GM12878 (cell line): ENCODE measurements around the gene SYNPR. TPM values are rescaled to one million over a fixed set of nuclear protein-coding genes. Genes with fewer than 3 reads are reported as not detected.

ENCODE experiments used
- ATAC-seq: fragments of 200-7000 bp; cut with Tn5 transposase; 3 replicates; pipeline ENCODE4 v1.9.1; 2020; ENCODE audit warnings: mild to moderate bottlenecking, moderate library complexity
- BruUV-seq: library from RNA; stranded (reverse); fragments of 400-500 nt; replicated peaks from 2 replicates; lab custom pipeline; 2021; lab: Mats Ljungman, UMichigan
- CTCF ChIA-PET: fragments of 300-600 bp; sonication (Branson Sonifier 250); formaldehyde crosslinking; extraction: SDS; loops from one replicate; lab custom pipeline; 2021; ENCODE audit warnings: inconsistent platforms; lab: Yijun Ruan, JAX
- POLR2A ChIA-PET: fragments of 350-600 bp; formaldehyde crosslinking; extraction: SDS; loops from one replicate; lab custom pipeline; 2021; ENCODE audit warnings: inconsistent platforms; lab: Charles Lee
- RAD21 ChIA-PET: fragments of 300-600 bp; sonication (Branson Sonifier 250); formaldehyde crosslinking; loops from one replicate; lab custom pipeline; 2023; ENCODE audit warnings: antibody characterized with exemption; ENCODE audit not compliant: unreplicated experiment; lab: Charles Lee
- SMC1A ChIA-PET: fragments of 300-600 bp; sonication (Branson Sonifier 250); formaldehyde crosslinking; loops from one replicate; lab custom pipeline; 2023; ENCODE audit not compliant: unreplicated experiment, uncharacterized antibody; lab: Charles Lee
- DNase-seq: peaks from one replicate; pipeline ENCODE4 v3.0.0-alpha.2; 2011; ENCODE audit warnings: low read depth, low spot score
- FAIRE-seq: peaks from 3 replicates; lab custom pipeline; 2011; peaks lifted over from hg19 to GRCh38; lab: Jason Lieb, UNC
- H2AFZ ChIP-seq: 2 replicates; pipeline ENCODE4 v1.6.0; 2011; ENCODE audit warnings: low read depth, low read length, control low read depth; ENCODE audit not compliant: control insufficient read depth
- H3K27ac ChIP-seq: 2 replicates; pipeline ENCODE4 v1.5.1; 2011; ENCODE audit warnings: control low read depth; ENCODE audit not compliant: control insufficient read depth, insufficient read depth
- H3K27me3 ChIP-seq, 2 experiments: replicated peaks in 1 of 2; 2 replicates each; pipeline versions ENCODE4 v1.6.0 to v1.6.1; 2011; ENCODE audit warnings: low read length in 1 of 2; ENCODE audit not compliant: control insufficient read depth in 2 of 2, insufficient read depth in 2 of 2
- H3K36me3 ChIP-seq, 2 experiments: 2 replicates each; pipeline ENCODE4 v1.5.1; 2011; ENCODE audit warnings: low read length in 1 of 2; ENCODE audit not compliant: control insufficient read depth in 2 of 2, insufficient read depth in 2 of 2
- H3K4me1 ChIP-seq: 2 replicates; pipeline ENCODE4 v1.6.1; 2011; ENCODE audit warnings: mild to moderate bottlenecking, low read length, moderate library complexity, mixed read lengths; ENCODE audit not compliant: control insufficient read depth, insufficient read depth
- H3K4me2 ChIP-seq: 2 replicates; pipeline ENCODE4 v1.6.0; 2011; ENCODE audit warnings: control low read depth; ENCODE audit not compliant: control insufficient read depth, insufficient read depth
- H3K4me3 ChIP-seq: fragments of 200-600 bp; sonication (generic); 2 replicates; pipeline ENCODE4 v1.5.1; 2016
- H3K79me2 ChIP-seq: 2 replicates; pipeline ENCODE4 v1.6.0; 2011; ENCODE audit warnings: low read length; ENCODE audit not compliant: control insufficient read depth, insufficient read depth
- H3K9ac ChIP-seq: 2 replicates; pipeline ENCODE4 v1.8.0; 2011; ENCODE audit warnings: low read length, control low read depth, mixed read lengths; ENCODE audit not compliant: control insufficient read depth, insufficient read depth
- H3K9me3 ChIP-seq: replicated peaks from 3 replicates; pipeline ENCODE4 v1.5.1; 2011; ENCODE audit warnings: mild to moderate bottlenecking, low read length; ENCODE audit not compliant: control insufficient read depth, insufficient read depth
- H4K20me1 ChIP-seq: 2 replicates; pipeline ENCODE4 v1.6.0; 2011; ENCODE audit not compliant: control insufficient read depth, insufficient read depth
- BACH1 ChIP-seq: fragments of 450-650 bp; IDR thresholded peaks from 2 replicates; pipeline ENCODE4 v1.6.1; 2017; ENCODE audit warnings: mild to moderate bottlenecking, borderline replicate concordance
- BRCA1 ChIP-seq: IDR thresholded peaks from 2 replicates; pipeline ENCODE4 v1.6.1; 2011; ENCODE audit warnings: low read depth, low read length, improper control_type of control experiment
- DPF2 ChIP-seq: fragments of 450-650 bp; IDR thresholded peaks from 2 replicates; pipeline ENCODE4 v1.6.1; 2017; ENCODE audit warnings: mild to moderate bottlenecking
- ESRRA ChIP-seq: IDR thresholded peaks from 2 replicates; pipeline ENCODE4 v1.6.1; 2012; ENCODE audit warnings: mild to moderate bottlenecking, low read length, improper control_type of control experiment
- ETV6 ChIP-seq, 2 experiments: fragments of 450-650 bp in 1 of 2; IDR thresholded peaks in 1 of 2; conservative IDR thresholded peaks in 1 of 2; 2 replicates each; pipeline ENCODE4 v1.6.1; 2014; ENCODE audit warnings: antibody characterized with exemption in 1 of 2, borderline replicate concordance in 1 of 2, low read depth in 1 of 2, mild to moderate bottlenecking in 1 of 2, moderate library complexity in 1 of 2
- EZH2 ChIP-seq: IDR thresholded peaks from 2 replicates; pipeline ENCODE4 v1.6.1; 2012; ENCODE audit warnings: low read depth, mild to moderate bottlenecking, control low read depth, inconsistent platforms, low read length, borderline replicate concordance; ENCODE audit not compliant: control insufficient read depth
- GATAD2B ChIP-seq: fragments of 450-650 bp; conservative IDR thresholded peaks from 2 replicates; pipeline ENCODE4 v1.6.1; 2017; ENCODE audit warnings: low read depth, mild to moderate bottlenecking, moderate library complexity
- HDGF ChIP-seq: fragments of 450-650 bp; IDR thresholded peaks from 2 replicates; pipeline ENCODE4 v1.6.1; 2016; ENCODE audit warnings: antibody characterized with exemption
- IKZF2 ChIP-seq, 2 experiments: fragments of 450-650 bp; IDR thresholded peaks; 2 replicates each; pipeline ENCODE4 v1.6.1; 2017; ENCODE audit warnings: mild to moderate bottlenecking in 2 of 2, moderate library complexity in 2 of 2
- MLLT1 ChIP-seq: fragments of 450-650 bp; IDR thresholded peaks from 2 replicates; pipeline ENCODE4 v1.6.1; 2016; ENCODE audit warnings: mild to moderate bottlenecking
- PAX5 ChIP-seq: IDR thresholded peaks from 2 replicates; pipeline ENCODE4 v1.6.1; 2011; ENCODE audit warnings: low read depth, low read length, borderline replicate concordance
- SMAD1 ChIP-seq: fragments of 450-650 bp; IDR thresholded peaks from 2 replicates; pipeline ENCODE4 v1.6.1; 2018; ENCODE audit warnings: mild to moderate bottlenecking, low read depth; ENCODE audit not compliant: partially characterized antibody
- STAT1 ChIP-seq: fragments of 450-650 bp; conservative IDR thresholded peaks from 2 replicates; pipeline ENCODE4 v1.6.1; 2014; ENCODE audit warnings: antibody characterized with exemption, mild to moderate bottlenecking
- WRNIP1 ChIP-seq: IDR thresholded peaks from 2 replicates; pipeline ENCODE4 v1.6.1; 2011; ENCODE audit warnings: low read depth, low read length, improper control_type of control experiment, borderline replicate concordance
- ZNF207 ChIP-seq: fragments of 450-650 bp; IDR thresholded peaks from 2 replicates; pipeline ENCODE4 v1.6.1; 2014; ENCODE audit warnings: antibody characterized with exemption, mild to moderate bottlenecking, borderline replicate concordance
- ZNF622 ChIP-seq: fragments of 450-650 bp; IDR thresholded peaks from 2 replicates; pipeline ENCODE4 v1.6.1; 2017; ENCODE audit warnings: mild to moderate bottlenecking, inconsistent platforms
- WGBS: methylation state at CpG from one replicate; pipeline ENCODE4 v1.1.6; 2016; ENCODE audit warnings: low lambda C conversion rate; ENCODE audit not compliant: insufficient replicate concordance, insufficient coverage; ENCODE audit errors: missing lambda C conversion rate; 5-methylcytosine and 5-hydroxymethylcytosine counted together
- in situ Hi-C: fragments of 300-500 bp; cut with MboI; formaldehyde crosslinking; loops from 9 replicates; pipeline ENCODE4 v1.14.3; 2018; ENCODE audit warnings: mixed read lengths
- intact Hi-C: fragments of 100-400 bp; cut with micrococcal nuclease; formaldehyde crosslinking; loops from one replicate; pipeline ENCODE4 v1.14.2; 2022; ENCODE audit not compliant: unreplicated experiment
- polyA plus RNA-seq, 11 experiments: library from polyadenylated mRNA; depleted of rRNA in 4 of 11; unstranded in 6 of 11; stranded (reverse) in 5 of 11; fragments of >200 nt; fragmentation: Nextera tagmentation in 4 of 11; fragmentation: Illumina TruSeq in 1 of 11; extraction: Ambion mirVana in 4 of 11; extraction: Trizol in 1 of 11; gene quantifications; 1 replicate in 1 of 11; 2 replicates in 10 of 11; pipeline versions ENCODE4 v1.2.1 to v1.2.3, GENCODE V29; 2011 to 2016; ENCODE audit warnings: inconsistent platforms in 2 of 11, missing spikeins in 2 of 11, low read depth in 1 of 11
- total RNA-seq, 4 experiments: library from RNA; depleted of rRNA in 3 of 4; stranded (reverse); fragments of >200 nt in 3 of 4; fragmentation: Illumina TruSeq in 1 of 4; extraction: Trizol in 1 of 4; gene quantifications; 2 replicates each; pipeline versions ENCODE4 v1.2.1 to v1.2.3, GENCODE V29; 2013 to 2021
- TF ChIP-seq, protein P1 (sequence below): fragments of 150-350 bp; IDR thresholded peaks from 2 replicates; pipeline ENCODE4 v1.6.1; 2014; ENCODE audit warnings: mild to moderate bottlenecking, low read depth, low read length
- TF ChIP-seq, protein P2 (sequence below): fragments of 450-650 bp; conservative IDR thresholded peaks from 2 replicates; pipeline ENCODE4 v1.6.1; 2017; ENCODE audit warnings: mild to moderate bottlenecking, moderate library complexity
- TF ChIP-seq, protein P3 (sequence below): fragments of 450-650 bp; IDR thresholded peaks from 2 replicates; pipeline ENCODE4 v1.6.1; 2017; ENCODE audit warnings: mild to moderate bottlenecking

SYNPR gene
- total and polyA plus RNA-seq, 10 of the 15 experiments (the other 5 are each of a cell fraction or from before 2014, with no cell fraction given): not detected

DNA sequence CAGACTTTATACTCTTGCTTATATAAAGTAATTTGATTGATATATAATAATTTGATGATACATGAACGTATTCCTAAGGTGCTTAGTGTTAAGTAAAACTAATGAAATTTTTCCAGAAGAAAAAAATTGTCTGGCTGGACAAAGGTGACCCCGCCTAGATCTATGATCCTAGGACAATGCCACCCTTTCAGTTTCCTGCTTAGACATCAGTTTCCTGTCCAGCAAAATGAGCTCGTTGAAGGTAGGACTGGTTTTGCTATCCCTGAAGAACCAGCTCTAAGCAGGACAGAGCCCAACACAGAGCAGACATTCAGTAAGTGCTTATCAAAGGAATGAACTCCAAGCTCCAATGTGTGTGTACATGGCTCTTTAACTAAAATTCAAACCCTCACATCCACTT is 293.6 kb downstream of the SYNPR start (continued):
- TF ChIP-seq MLLT1 (no peak), DPF2 (no peak), EZH2 (no peak), ZNF622 (no peak), GATAD2B (no peak)
- TF ChIP-seq, protein P1, sequence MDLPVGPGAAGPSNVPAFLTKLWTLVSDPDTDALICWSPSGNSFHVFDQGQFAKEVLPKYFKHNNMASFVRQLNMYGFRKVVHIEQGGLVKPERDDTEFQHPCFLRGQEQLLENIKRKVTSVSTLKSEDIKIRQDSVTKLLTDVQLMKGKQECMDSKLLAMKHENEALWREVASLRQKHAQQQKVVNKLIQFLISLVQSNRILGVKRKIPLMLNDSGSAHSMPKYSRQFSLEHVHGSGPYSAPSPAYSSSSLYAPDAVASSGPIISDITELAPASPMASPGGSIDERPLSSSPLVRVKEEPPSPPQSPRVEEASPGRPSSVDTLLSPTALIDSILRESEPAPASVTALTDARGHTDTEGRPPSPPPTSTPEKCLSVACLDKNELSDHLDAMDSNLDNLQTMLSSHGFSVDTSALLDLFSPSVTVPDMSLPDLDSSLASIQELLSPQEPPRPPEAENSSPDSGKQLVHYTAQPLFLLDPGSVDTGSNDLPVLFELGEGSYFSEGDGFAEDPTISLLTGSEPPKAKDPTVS: no peak

DNA sequence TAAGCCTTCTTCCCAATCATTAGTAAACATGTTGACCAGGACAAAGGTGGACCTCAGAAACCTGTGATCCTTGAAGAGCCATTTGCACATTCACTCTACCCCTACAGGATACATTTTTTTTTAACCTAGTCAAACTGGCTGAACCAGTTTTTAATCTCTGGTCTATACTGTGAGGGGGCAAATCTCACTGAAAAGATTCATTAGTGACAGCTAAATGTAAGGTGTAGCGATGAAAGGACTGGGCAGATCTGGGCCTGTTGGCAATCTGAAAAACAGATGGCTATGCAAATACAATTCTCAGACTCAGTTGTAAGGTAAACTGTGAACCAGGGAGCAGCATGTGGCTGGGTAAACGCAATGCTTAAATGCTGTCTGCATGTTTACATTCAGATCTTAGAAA is 298.7 kb downstream of the SYNPR start:
- Histone ChIP-seq H3K27ac (no peak overlapping the region), H3K36me3 (no peaks in the 10 kb centered on the region), H3K4me3 (no peak overlapping the region), H3K4me1 (no peaks in the 10 kb centered on the region), H3K27me3 (no peaks in the 10 kb centered on the region; a peak in 1 of 4 replicates), H4K20me1 (no peaks in the 10 kb centered on the region), H3K9me3 (no peaks in the 10 kb centered on the region), H3K4me2 (no peak overlapping the region), H3K9ac (no peak overlapping the region), H2AFZ (no peak overlapping the region), H3K79me2 (no peaks in the 10 kb centered on the region)
- BruUV-seq: no TSS peak
- CTCF ChIA-PET: interaction anchor here (0.6 kb wide), 1 partner anchor 1042 kb away, joined by 3 read pairs; no protein-coding TSS in a partner anchor
- POLR2A ChIA-PET: no interaction called here
- 50% methylated on average over 2 of the region's 2 CpGs for WGBS
- RAD21 ChIA-PET: no interaction called here
- in situ Hi-C loops: no loop called here
- intact Hi-C loops: no loop called here
- DNase-seq (no peak), FAIRE-seq (no peak), ATAC-seq (no peak)
- SMC1A ChIA-PET: no interaction called here
- no peak for TF ChIP-seq SMAD1
- no peak for TF ChIP-seq IKZF2 (IDR thresholded peaks at IDR 0.05)
- TF ChIP-seq, protein P2, sequence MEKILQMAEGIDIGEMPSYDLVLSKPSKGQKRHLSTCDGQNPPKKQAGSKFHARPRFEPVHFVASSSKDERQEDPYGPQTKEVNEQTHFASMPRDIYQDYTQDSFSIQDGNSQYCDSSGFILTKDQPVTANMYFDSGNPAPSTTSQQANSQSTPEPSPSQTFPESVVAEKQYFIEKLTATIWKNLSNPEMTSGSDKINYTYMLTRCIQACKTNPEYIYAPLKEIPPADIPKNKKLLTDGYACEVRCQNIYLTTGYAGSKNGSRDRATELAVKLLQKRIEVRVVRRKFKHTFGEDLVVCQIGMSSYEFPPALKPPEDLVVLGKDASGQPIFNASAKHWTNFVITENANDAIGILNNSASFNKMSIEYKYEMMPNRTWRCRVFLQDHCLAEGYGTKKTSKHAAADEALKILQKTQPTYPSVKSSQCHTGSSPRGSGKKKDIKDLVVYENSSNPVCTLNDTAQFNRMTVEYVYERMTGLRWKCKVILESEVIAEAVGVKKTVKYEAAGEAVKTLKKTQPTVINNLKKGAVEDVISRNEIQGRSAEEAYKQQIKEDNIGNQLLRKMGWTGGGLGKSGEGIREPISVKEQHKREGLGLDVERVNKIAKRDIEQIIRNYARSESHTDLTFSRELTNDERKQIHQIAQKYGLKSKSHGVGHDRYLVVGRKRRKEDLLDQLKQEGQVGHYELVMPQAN: no peak
- TF ChIP-seq BACH1: no peak
- TF ChIP-seq WRNIP1: no peak
- TF ChIP-seq HDGF: no peak
- TF ChIP-seq ZNF207: no peak
- TF ChIP-seq ETV6 (conservative IDR thresholded peaks at IDR 0.05 in 1 of 2, IDR thresholded peaks at IDR 0.05 in 1 of 2; ENCODE audit: borderline replicate concordance in 1 of 2, low read depth in 1 of 2): no peak
- TF ChIP-seq BRCA1: no peak
- TF ChIP-seq PAX5: no peak
- TF ChIP-seq, protein P3, sequence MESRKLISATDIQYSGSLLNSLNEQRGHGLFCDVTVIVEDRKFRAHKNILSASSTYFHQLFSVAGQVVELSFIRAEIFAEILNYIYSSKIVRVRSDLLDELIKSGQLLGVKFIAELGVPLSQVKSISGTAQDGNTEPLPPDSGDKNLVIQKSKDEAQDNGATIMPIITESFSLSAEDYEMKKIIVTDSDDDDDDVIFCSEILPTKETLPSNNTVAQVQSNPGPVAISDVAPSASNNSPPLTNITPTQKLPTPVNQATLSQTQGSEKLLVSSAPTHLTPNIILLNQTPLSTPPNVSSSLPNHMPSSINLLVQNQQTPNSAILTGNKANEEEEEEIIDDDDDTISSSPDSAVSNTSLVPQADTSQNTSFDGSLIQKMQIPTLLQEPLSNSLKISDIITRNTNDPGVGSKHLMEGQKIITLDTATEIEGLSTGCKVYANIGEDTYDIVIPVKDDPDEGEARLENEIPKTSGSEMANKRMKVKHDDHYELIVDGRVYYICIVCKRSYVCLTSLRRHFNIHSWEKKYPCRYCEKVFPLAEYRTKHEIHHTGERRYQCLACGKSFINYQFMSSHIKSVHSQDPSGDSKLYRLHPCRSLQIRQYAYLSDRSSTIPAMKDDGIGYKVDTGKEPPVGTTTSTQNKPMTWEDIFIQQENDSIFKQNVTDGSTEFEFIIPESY: no peak
- no peak for TF ChIP-seq STAT1
- no peak for TF ChIP-seq ESRRA
